ENCODE results near the gene IGSF21. TPM values are rescaled to one million over a fixed set of nuclear protein-coding genes. Genes with fewer than 3 reads are reported as not detected.

IGSF21 gene
- polyA plus RNA-seq, 1 donor (not counting 4 experiments of a cell fraction or from before 2014, with no cell fraction given): not detected

DNA sequence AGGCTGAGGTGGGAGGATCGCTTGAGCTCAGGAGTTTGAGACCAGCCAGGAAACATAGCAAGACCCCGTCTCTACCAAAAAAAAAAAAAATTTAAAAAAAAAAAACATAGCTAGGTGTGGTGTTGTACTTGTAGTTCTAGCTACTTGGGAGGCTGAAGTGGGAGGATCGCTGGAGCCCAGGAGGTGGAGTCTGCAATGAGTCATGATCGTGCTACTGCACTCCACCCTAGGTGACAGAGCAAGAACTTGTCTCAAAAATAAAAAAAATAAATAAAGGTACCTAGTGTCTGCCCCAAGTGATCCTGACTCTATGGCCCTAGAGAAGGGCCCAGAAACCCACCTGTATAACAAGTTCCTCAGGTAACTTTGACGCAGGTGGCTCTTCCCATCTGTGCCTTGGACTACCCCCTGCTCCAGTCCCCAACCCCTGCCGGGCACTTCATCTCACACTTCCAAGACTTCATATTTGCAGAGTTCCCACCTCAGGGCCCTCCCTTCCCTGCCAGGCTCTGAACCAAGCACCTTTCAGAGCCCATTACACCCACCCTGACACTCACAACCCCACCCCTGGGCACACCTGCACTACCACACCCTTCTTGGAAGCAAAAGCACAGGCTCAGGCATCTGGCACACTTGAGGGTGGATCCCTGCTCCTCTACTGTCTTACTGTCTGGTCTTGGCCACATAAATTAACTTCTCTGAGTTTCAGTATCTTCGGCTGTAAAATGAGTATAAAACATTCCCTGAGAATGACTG is 292.9 kb downstream of the IGSF21 start:
- no peak for DNase-seq (ENCODE audit: low read depth, low spot score)
- H2AFZ ChIP-seq (ENCODE audit: control insufficient read depth, low read length): no peak overlapping the region
- no peaks in the 10 kb centered on the region for H3K4me1 ChIP-seq (ENCODE audit: control insufficient read depth, extremely low read depth, insufficient read depth, low read length)
- H3K4me3 ChIP-seq (ENCODE audit: control insufficient read depth in 2 of 3, extremely low read depth in 1 of 3, insufficient read depth in 2 of 3, low read depth in 1 of 3, low read length in 3 of 3): no peak overlapping the region
- no peaks in the 10 kb centered on the region for H3K79me2 ChIP-seq (ENCODE audit: control insufficient read depth, insufficient read depth, low read length)
- no peaks in the 10 kb centered on the region for H3K27me3 ChIP-seq (ENCODE audit: control insufficient read depth, extremely low read depth, insufficient read depth, low read length)
- no peaks in the 10 kb centered on the region for H4K20me1 ChIP-seq (ENCODE audit: control insufficient read depth, extremely low read depth, insufficient read depth, low read length)
- H3K36me3 ChIP-seq (ENCODE audit: control insufficient read depth in 2 of 2, extremely low read depth in 1 of 2, insufficient read depth in 2 of 2, low read length in 2 of 2): no peaks in the 10 kb centered on the region
- H3K27ac ChIP-seq (ENCODE audit: control insufficient read depth, insufficient read depth, low read length): no peak overlapping the region
- no peak overlapping the region for H3K4me2 ChIP-seq (ENCODE audit: control insufficient read depth, extremely low read depth, insufficient read depth, low read depth, low read length)
- no peak overlapping the region for H3K9ac ChIP-seq (ENCODE audit: control insufficient read depth, extremely low read depth, insufficient read depth, low read length)
- no peaks in the 10 kb centered on the region for H3K9me1 ChIP-seq (ENCODE audit: control insufficient read depth, extremely low read depth, insufficient read depth, low read length)
- H3K9me3 ChIP-seq (ENCODE audit: control insufficient read depth, low read depth, low read length): no peaks in the 10 kb centered on the region
- TF ChIP-seq CTCF (optimal IDR thresholded peaks at IDR 0.05 in 1 of 3, IDR thresholded peaks at IDR 0.05 in 1 of 3, conservative IDR thresholded peaks at IDR 0.05 in 1 of 3; ENCODE audit: extremely low read depth in 1 of 3, insufficient read depth in 2 of 3, low read length in 3 of 3) (no peak), EZH2 (IDR thresholded peaks at IDR 0.05; ENCODE audit: low read length) (no peak)
- FAIRE-seq: no peak
- dilution Hi-C loops (cut with MboI; ENCODE audit: extremely low pct_ligation_motif_present, low sequenced_read_pairs): no loop called here

- Histone ChIP-seq H4K20me1 (ENCODE audit: control insufficient read depth, extremely low read depth, insufficient read depth, low read length) (no peaks in the 10 kb centered on the region), H3K4me1 (ENCODE audit: control insufficient read depth, extremely low read depth, insufficient read depth, low read length) (no peaks in the 10 kb centered on the region), H3K9ac (ENCODE audit: control insufficient read depth, extremely low read depth, insufficient read depth, low read length) (no peak overlapping the region), H3K27me3 (ENCODE audit: control insufficient read depth, extremely low read depth, insufficient read depth, low read length) (no peaks in the 10 kb centered on the region), H3K36me3 (ENCODE audit: control insufficient read depth in 2 of 2, extremely low read depth in 1 of 2, insufficient read depth in 2 of 2, low read length in 2 of 2) (no peaks in the 10 kb centered on the region), H3K9me1 (ENCODE audit: control insufficient read depth, extremely low read depth, insufficient read depth, low read length) (no peaks in the 10 kb centered on the region), H3K79me2 (ENCODE audit: control insufficient read depth, insufficient read depth, low read length) (no peaks in the 10 kb centered on the region), H3K4me3 (ENCODE audit: control insufficient read depth in 2 of 3, extremely low read depth in 1 of 3, insufficient read depth in 2 of 3, low read depth in 1 of 3, low read length in 3 of 3) (no peak overlapping the region), H3K9me3 (ENCODE audit: control insufficient read depth, low read depth, low read length) (no peaks in the 10 kb centered on the region), H3K4me2 (ENCODE audit: control insufficient read depth, extremely low read depth, insufficient read depth, low read depth, low read length) (no peak overlapping the region), H3K27ac (ENCODE audit: control insufficient read depth, insufficient read depth, low read length) (no peak overlapping the region), H2AFZ (ENCODE audit: control insufficient read depth, low read length) (no peak overlapping the region)
- dilution Hi-C loops (cut with MboI; ENCODE audit: extremely low pct_ligation_motif_present, low sequenced_read_pairs): no loop called here
- TF ChIP-seq EZH2 (IDR thresholded peaks at IDR 0.05; ENCODE audit: low read length) (no peak), CTCF (optimal IDR thresholded peaks at IDR 0.05 in 1 of 3, IDR thresholded peaks at IDR 0.05 in 1 of 3, conservative IDR thresholded peaks at IDR 0.05 in 1 of 3; ENCODE audit: extremely low read depth in 1 of 3, insufficient read depth in 2 of 3, low read length in 3 of 3) (no peak)
- no peak for FAIRE-seq
- no peak for DNase-seq (ENCODE audit: low read depth, low spot score)
Measured at GRCh38 chr1:18401921-18402320, 294.3 kb downstream of the IGSF21 start.

Measured in keratinocyte (primary cell).